Central memory CD4-positive, alpha-beta T cell (primary cell): ENCODE measurements around the gene KIF3B.
"Not testable (repeated sequence)": the region's sequence is repeated elsewhere in the genome, so short reads cannot be mapped to it uniquely, and the experiment has no call there.

Experiments used
- DNase-seq: peaks from one replicate; pipeline ENCODE4 v3.0.0; 2022

Gene KIF3B

GRCh38 chr20:32249030-32249738, 28.3 kb upstream of the KIF3B start:
- DNase-seq: peak; percentile 83

GRCh38 chr20:32251470-32251869, 26.0 kb upstream of the KIF3B start:
- no peak for DNase-seq

- peak; percentile 25 for DNase-seq
Measured at GRCh38 chr20:32252189-32252588, 25.3 kb upstream of the KIF3B start.

- DNase-seq: not testable (repeated sequence)
Measured at GRCh38 chr20:32260973-32261372, 16.5 kb upstream of the KIF3B start.

GRCh38 chr20:32261644-32262043, 15.8 kb upstream of the KIF3B start:
- DNase-seq: no peak

- no peak for DNase-seq
Measured at GRCh38 chr20:32263398-32263954, 14.0 kb upstream of the KIF3B start.

- no peak for DNase-seq
Measured at GRCh38 chr20:32271620-32272019, 5.8 kb upstream of the KIF3B start.

- DNase-seq: no peak
Measured at GRCh38 chr20:32274359-32274758, 3.1 kb upstream of the KIF3B start.

GRCh38 chr20:32275163-32275562, 2.3 kb upstream of the KIF3B start:
- not testable (repeated sequence) for DNase-seq

GRCh38 chr20:32278199-32278643, 770 bp downstream of the KIF3B start:
- peak; percentile 8 for DNase-seq

- DNase-seq: no peak
Measured at GRCh38 chr20:32281711-32282110, 4.3 kb downstream of the KIF3B start.

GRCh38 chr20:32282461-32282860, 5.0 kb downstream of the KIF3B start:
- DNase-seq: no peak

GRCh38 chr20:32285082-32285620, 7.7 kb downstream of the KIF3B start:
- no peak for DNase-seq

GRCh38 chr20:32285621-32286371, 8.3 kb downstream of the KIF3B start:
- DNase-seq: peak; percentile 23

- DNase-seq: no peak
Measured at GRCh38 chr20:32287231-32287638, 9.8 kb downstream of the KIF3B start.

GRCh38 chr20:32288225-32288849, 10.9 kb downstream of the KIF3B start:
- no peak for DNase-seq

GRCh38 chr20:32289299-32289660, 11.8 kb downstream of the KIF3B start:
- DNase-seq: not testable (repeated sequence)

- DNase-seq: no peak
Measured at GRCh38 chr20:32289661-32290431, 12.4 kb downstream of the KIF3B start.

GRCh38 chr20:32291166-32291565, 13.7 kb downstream of the KIF3B start:
- DNase-seq: no peak

GRCh38 chr20:32292548-32292947, 15.1 kb downstream of the KIF3B start:
- DNase-seq: no peak

GRCh38 chr20:32294071-32294470, 16.6 kb downstream of the KIF3B start:
- no peak for DNase-seq

GRCh38 chr20:32296412-32296811, 19.0 kb downstream of the KIF3B start:
- DNase-seq: no peak
